Neural cell (in vitro differentiated cells): ENCODE data around the gene NAA20.

Experiments
- CTCF ChIP-seq: fragments of 450-650 bp; IDR thresholded peaks from 2 replicates; pipeline ENCODE4 v1.5.1; 2014; ENCODE audit warnings: antibody characterized with exemption, mild to moderate bottlenecking, moderate library complexity; ENCODE audit not compliant: poor library complexity, severe bottlenecking
- EP300 ChIP-seq: fragments of 450-650 bp; conservative IDR thresholded peaks from 2 replicates; pipeline ENCODE4 v1.6.1; 2014; ENCODE audit warnings: antibody characterized with exemption, mild to moderate bottlenecking, moderate library complexity; ENCODE audit not compliant: poor library complexity, severe bottlenecking
- EZH2 ChIP-seq: fragments of 200-600, 300-800 bp; shearing (Covaris generic), sonication (generic); IDR thresholded peaks from 2 replicates; pipeline ENCODE4 v1.6.1; 2014; ENCODE audit warnings: antibody characterized with exemption, low read length, borderline replicate concordance, mild to moderate bottlenecking; ENCODE audit not compliant: insufficient read depth, poor library complexity, severe bottlenecking
- POLR2AphosphoS5 ChIP-seq: IDR thresholded peaks from 2 replicates; pipeline ENCODE4 v1.6.1; 2012
- RAD21 ChIP-seq: fragments of 450-650 bp; conservative IDR thresholded peaks from 2 replicates; pipeline ENCODE4 v1.6.1; 2014; ENCODE audit warnings: antibody characterized with exemption, mild to moderate bottlenecking, moderate library complexity
- REST ChIP-seq: IDR thresholded peaks from 2 replicates; pipeline ENCODE4 v1.6.1; 2012; ENCODE audit warnings: borderline replicate concordance

- TF ChIP-seq EP300 (no peak), CTCF (no peak), POLR2AphosphoS5 (no peak), REST (no peak), EZH2 (no peak), RAD21 (no peak)
Observed at GRCh38 chr20:20002101-20002998, 14.8 kb upstream of the NAA20 start.
